NCI-H2081 (cell line): ENCODE data around the gene STARD7.
"Not testable (repeated sequence)": the region's sequence is repeated elsewhere in the genome, so short reads cannot be mapped to it uniquely, and the experiment has no call there.

ENCODE experiments used
- DNase-seq, 2 experiments: peaks; one replicate each; lab custom pipeline; 2025; lab: John Stamatoyannopoulos, UW

Gene STARD7

DNA sequence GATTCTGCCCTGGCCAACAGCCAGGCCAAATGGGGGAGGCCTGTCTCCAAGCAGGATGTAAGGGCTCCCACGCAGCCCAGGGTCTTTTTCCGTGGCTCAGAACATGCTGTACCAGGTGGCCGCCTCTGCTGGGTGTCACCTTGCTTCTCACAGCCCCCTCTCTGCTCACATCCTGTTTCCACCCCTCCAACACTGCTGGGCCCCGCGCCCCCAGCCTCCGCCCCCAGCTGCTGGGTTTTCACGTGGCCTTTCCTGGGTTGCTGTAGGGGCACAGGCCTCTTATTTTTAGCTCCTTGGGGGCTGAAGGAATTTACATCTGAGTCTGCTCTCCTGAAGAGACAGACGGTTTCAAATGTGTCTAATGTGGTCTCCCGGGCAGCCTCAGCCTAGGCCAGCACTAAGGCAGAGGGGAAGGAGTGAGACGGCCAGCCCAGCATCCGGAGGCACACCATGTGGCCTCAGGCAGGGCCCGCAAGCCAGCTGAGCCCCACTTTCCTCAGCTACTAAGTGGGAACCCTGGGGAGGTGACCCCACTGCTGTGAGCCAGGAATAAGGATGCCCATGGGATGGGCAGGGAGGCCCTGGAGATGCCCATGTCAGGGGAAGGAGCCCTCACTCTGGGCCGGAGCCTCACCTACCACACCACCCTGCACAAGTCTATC is 44.7 kb downstream of the STARD7 start:
- no peak for DNase-seq

- DNase-seq = no peak
Observed at GRCh38 chr2:96163415-96163767, 45.2 kb downstream of the STARD7 start.

DNA sequence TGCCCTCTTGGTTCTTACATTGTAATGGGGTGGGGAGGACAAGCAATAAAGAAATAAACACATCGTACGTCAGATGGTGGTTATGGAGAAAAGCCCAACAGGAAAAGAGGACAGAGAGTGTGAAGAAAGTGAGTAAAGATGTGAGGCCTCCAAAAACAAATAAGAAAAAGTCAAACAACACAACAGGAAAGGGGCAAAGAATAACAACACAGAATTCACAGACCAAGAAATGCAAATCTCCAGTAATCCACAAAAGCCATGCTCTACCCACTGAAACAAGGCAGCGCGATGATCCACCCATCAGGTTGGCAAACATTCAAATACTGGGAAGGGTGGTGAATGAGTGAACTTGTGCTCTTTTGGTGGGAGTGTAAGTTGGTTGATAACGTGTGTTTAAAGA is 46.7 kb downstream of the STARD7 start:
- no peak for DNase-seq

- DNase-seq = not testable (repeated sequence)
Observed at GRCh38 chr2:96160366-96160765, 48.3 kb downstream of the STARD7 start.

GRCh38 chr2:96159084-96159830 is 49.4 kb downstream of the STARD7 start:
- DNase-seq = no peak

DNA sequence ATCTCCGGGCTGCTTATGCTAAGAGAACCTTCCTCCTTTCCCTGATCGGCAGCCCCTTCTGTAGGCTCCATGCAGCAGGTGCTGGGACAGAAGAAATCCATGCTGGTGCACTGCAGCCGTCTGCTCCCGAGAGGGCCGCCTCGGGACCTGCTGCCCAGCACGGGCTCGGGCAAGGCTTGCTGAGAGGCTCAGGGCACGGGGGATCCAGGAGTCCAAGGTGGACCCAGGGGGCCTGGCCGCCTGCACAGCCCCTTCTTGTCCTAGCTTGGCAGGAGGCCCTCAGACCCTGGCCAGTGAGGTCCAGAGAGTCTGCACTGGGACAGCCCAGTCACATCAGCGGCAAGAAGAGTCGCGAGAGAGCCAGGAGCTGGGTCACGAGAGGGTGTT is 50.1 kb downstream of the STARD7 start:
- no peak for DNase-seq

DNA sequence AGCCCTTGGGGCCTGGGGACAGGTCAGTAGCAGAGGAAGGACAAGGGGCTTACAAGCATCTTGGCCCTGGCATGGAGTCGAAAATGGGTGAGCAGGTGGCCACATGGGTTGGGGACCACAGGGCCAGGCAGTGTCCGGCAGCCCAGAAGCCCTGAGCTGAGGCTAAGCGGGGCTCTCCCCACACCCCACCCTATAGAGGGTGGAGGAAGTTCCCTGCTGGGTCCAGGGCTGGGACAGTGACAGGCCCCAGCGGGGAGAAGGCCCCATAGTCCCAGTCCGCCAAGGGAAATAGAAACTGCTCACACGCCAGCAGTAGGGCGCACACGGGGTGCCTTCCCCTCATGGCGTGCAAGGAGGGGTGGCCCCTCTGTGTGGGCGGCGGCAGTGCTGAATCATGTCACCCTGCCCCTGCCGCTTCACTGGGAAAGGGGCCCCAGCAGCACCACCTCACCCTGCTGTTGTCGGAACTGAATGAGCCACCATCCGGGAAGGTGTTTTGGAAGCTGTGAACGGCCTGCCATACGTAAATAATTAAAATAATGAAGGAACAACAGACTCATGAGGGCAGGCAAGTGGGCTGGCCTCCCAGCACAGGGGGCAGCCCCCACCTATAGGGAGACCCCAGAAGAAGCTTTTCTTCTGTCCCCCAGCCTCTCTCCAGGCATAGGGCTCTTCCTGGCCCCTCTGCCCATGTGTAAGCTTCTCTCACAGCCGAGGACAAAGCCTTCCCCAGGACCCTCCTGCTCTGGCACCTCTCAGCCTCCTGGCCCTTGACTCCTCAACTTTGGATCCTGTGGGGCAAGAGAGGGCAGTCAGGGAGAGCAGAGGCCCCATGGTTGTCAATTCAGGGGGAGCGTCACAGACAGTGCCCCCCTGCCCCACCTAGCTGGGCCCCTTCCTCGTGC is 50.7 kb downstream of the STARD7 start:
- DNase-seq = no peak

DNA sequence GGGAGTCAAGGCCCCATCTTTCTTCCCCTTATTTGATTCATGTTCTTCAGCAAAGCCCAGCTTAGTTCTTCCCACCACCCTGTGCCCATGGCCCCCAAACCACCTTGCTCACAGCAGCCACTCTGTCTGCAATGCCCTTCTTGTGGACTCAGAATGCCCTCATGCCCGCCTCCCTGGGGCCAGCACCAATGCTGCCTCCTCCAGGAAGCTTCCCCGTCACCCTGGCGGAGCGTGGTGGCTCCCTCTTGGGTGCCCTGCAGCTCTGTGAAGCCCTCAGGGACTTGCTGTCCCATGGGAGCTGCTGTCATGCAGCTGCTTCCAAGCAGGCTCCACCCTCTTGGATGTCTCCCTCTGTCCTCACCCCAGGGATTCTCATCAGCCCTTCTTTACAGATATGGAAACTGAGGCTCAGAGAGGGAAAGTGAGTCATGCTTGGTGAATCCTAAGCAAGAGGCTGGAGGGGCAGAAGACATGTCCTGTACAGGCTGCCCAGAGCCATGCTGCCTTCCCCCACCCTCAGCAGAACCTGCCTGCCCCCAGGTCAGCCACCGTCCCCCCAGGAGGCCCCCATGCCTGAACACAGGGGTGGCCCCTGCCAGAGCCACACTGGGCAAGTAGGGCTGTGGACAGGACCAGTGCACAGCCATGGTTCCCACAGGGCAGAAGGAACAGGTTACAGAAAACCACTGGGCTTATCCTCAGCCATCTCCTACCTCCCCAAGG is 51.5 kb downstream of the STARD7 start:
- no peak for DNase-seq

- DNase-seq = no peak
Observed at GRCh38 chr2:96156011-96156820, 52.4 kb downstream of the STARD7 start.

DNA sequence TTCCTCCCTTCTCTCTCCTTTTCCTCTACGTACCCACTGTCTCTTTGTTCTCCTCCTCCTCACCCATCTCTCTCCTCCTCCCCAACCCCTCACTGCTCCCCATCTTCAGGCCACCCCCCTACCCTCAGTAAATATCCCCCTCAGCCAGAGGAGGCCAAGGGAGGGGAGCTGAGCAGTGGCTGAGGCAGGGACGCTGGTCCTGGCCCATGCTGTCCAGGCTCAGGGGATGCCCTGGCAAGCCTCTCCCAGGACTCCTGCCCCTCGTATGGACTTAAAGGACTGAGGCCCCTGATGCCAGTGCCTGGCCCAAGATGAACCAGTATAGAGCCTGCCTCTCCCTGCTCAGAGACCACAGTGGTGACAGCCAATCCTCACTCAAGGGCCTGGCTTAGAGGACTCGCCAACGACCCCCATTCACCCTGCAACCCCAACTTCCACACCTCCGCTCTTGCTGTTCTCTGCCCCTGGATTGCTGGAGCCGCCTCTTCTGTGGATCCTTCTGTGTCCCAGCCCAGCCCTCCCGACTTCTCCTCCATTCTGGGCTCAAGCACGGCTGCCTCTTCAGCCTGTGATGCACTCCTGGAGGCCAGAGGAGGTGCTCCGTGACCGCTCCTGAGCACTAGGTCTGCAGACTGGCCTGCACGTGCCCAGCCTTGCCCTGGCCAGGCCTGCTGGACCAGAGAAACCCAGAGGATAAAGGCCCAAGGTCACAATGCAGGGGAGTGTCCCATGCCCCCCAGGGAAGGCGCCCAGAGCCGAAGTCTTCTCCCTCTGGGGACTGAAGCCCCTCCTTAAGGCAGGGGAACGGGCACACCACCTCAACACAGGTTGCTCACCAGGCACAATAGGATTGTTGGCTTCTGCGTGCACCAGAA is 53.9 kb downstream of the STARD7 start:
- DNase-seq = no peak

GRCh38 chr2:96153991-96154431 is 54.6 kb downstream of the STARD7 start:
- DNase-seq = no peak

GRCh38 chr2:96153291-96153713 is 55.3 kb downstream of the STARD7 start:
- no peak for DNase-seq

- DNase-seq = no peak
Observed at GRCh38 chr2:96152304-96153161, 56.1 kb downstream of the STARD7 start.

- no peak for DNase-seq
Observed at GRCh38 chr2:96151595-96152303, 56.9 kb downstream of the STARD7 start.

DNA sequence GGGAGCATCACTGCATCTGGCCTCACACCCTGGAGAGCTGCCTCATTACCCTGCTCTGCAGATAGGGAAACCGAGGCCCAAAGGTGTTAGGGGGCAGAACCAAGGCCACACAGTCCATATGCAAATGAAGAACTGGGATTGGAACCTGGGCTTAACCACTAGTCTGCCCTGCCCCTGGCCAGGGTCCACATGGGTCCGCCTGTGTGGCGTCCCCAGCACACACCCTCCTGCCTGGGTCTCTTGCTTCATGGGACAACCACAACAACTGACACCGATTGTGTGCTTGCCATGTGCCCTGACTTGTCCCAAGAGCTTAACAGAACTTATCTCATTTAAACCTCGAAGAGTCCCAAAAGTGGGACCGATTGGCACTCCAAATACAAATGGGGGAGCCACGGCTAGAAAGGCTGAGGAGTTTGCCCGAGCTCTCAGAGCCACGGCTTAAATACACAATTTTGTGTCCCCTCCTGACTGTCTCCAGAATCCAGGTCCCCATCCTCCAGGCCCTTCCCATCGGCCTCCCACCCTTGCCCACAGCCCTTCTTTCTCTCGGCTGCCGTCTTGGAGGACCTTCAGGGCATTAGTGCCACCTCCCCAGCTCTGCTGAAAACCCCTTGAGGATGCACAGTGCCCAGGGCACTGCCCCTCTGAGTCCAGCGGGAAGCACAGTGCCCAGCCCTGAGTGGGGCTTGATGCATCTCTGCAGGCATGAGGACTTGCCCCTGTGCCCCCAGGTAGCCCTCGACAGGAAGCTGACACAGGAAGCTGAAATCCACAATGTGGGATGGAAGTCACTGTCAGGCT is 57.6 kb downstream of the STARD7 start:
- DNase-seq = no peak

GRCh38 chr2:96150007-96150640 is 58.5 kb downstream of the STARD7 start:
- no peak for DNase-seq
